ENCODE data around the gene GBP1.

GRCh38 chr1:89044970-89045721, 19.9 kb downstream of the GBP1 start:
- no peak for TF ChIP-seq POLR2A (IDR thresholded peaks at IDR 0.05; ENCODE audit: low read depth, low read length)
- TF ChIP-seq EZH2 (IDR thresholded peaks at IDR 0.05; ENCODE audit: borderline replicate concordance, low read depth, low read length, severe bottlenecking), result no peak
- TF ChIP-seq CTCF (IDR thresholded peaks at IDR 0.05; ENCODE audit: extremely low read depth in 1 of 2, insufficient read depth in 1 of 2, low read depth in 1 of 2, low read length in 2 of 2), result no peak
- no peak for TF ChIP-seq POLR2AphosphoS5 (IDR thresholded peaks at IDR 0.05; ENCODE audit: insufficient read depth, low read depth, low read length)
- no peak for TF ChIP-seq MAX (IDR thresholded peaks at IDR 0.05; ENCODE audit: insufficient read depth, insufficient read length)
- no peak for TF ChIP-seq JUN (IDR thresholded peaks at IDR 0.05; ENCODE audit: borderline replicate concordance, insufficient read depth, insufficient read length, low read depth)
- TF ChIP-seq FOS (IDR thresholded peaks at IDR 0.05; ENCODE audit: borderline replicate concordance, insufficient read depth, low read length), result no peak

Data from endothelial cell of umbilical vein (primary cell).